Loucy (cell line): ENCODE measurements around the gene RNF32.

Source experiments
- H2AFZ ChIP-seq: fragments of 200-600 bp; sonication (generic); 2 replicates; pipeline ENCODE4 v1.6.0; 2016; ENCODE audit warnings: antibody characterized with exemption, mild to moderate bottlenecking, low read length, moderate library complexity
- H3F3A ChIP-seq: fragments of 200-600 bp; 2 replicates; pipeline ENCODE4 v1.6.0; 2016; ENCODE audit warnings: antibody characterized with exemption, low read depth, mild to moderate bottlenecking
- H3K27me3 ChIP-seq: fragments of 200-600 bp; sonication (generic); 2 replicates; pipeline ENCODE4 v1.6.1; 2014; ENCODE audit warnings: low read length, mild to moderate bottlenecking; ENCODE audit not compliant: insufficient read depth, poor library complexity, severe bottlenecking
- H3K36me3 ChIP-seq: fragments of 200-600 bp; sonication (generic); 2 replicates; pipeline ENCODE4 v1.6.1; 2016; ENCODE audit warnings: low read length; ENCODE audit not compliant: insufficient read depth
- H3K4me1 ChIP-seq: fragments of 200-600 bp; sonication (generic); 2 replicates; pipeline ENCODE4 v1.5.1; 2014; ENCODE audit warnings: low read length, mild to moderate bottlenecking; ENCODE audit not compliant: insufficient read depth, poor library complexity, severe bottlenecking
- H3K4me2 ChIP-seq: fragments of 200-600 bp; sonication (generic); 2 replicates; pipeline ENCODE4 v1.6.0; 2014; ENCODE audit warnings: antibody characterized with exemption, low read length, low read depth, mild to moderate bottlenecking; ENCODE audit not compliant: poor library complexity, severe bottlenecking
- H3K4me3 ChIP-seq: fragments of 200-600 bp; sonication (generic); 2 replicates; pipeline ENCODE4 v1.5.1; 2014; ENCODE audit warnings: low read length, mild to moderate bottlenecking, mixed read lengths; ENCODE audit not compliant: poor library complexity, severe bottlenecking
- H3K79me2 ChIP-seq: fragments of 200-600 bp; sonication (generic); 2 replicates; pipeline ENCODE4 v1.6.1; 2014; ENCODE audit warnings: low read length; ENCODE audit not compliant: insufficient read depth
- H3K9ac ChIP-seq: fragments of 200-600 bp; sonication (generic); 2 replicates; pipeline ENCODE4 v1.6.0; 2014; ENCODE audit warnings: mild to moderate bottlenecking, low read depth, low read length, moderate library complexity; ENCODE audit not compliant: poor library complexity, severe bottlenecking
- H3K9me2 ChIP-seq: fragments of 200-600 bp; sonication (generic); replicated peaks from 2 replicates; pipeline ENCODE4 v1.6.1; 2016; ENCODE audit warnings: low read depth, low read length, mixed read lengths
- H3K9me3 ChIP-seq: fragments of 200-600 bp; sonication (generic); 2 replicates; pipeline ENCODE4 v1.6.1; 2014; ENCODE audit warnings: mild to moderate bottlenecking, antibody characterized with exemption, low read length, low read depth; ENCODE audit not compliant: insufficient read depth
- H4K20me1 ChIP-seq: fragments of 200-600 bp; sonication (generic); 2 replicates; pipeline ENCODE4 v1.6.0; 2014; ENCODE audit warnings: antibody characterized with exemption, low read length, mild to moderate bottlenecking; ENCODE audit not compliant: insufficient read depth, poor library complexity, severe bottlenecking
- EZH2phosphoT487 ChIP-seq: fragments of 200-600 bp; IDR thresholded peaks from 2 replicates; pipeline ENCODE4 v1.6.1; 2018; ENCODE audit warnings: antibody characterized with exemption, mild to moderate bottlenecking, moderate library complexity, borderline replicate concordance
- TF ChIP-seq, protein P1 (sequence below): fragments of 200-600 bp; sonication (generic); conservative IDR thresholded peaks from 2 replicates; pipeline ENCODE4 v1.5.1; 2014; ENCODE audit warnings: mild to moderate bottlenecking, antibody characterized with exemption, low read length

The RNF32 gene

GRCh38 chr7:156608173-156608478, 32.4 kb upstream of the RNF32 start:
- no peak overlapping the region for H2AFZ ChIP-seq
- no peaks in the 10 kb centered on the region for H3K79me2 ChIP-seq
- no peaks in the 10 kb centered on the region for H4K20me1 ChIP-seq
- H3K4me2 ChIP-seq = no peak overlapping the region
- H3K4me1 ChIP-seq = peaks cover 4% of the 10 kb centered on the region
- TF ChIP-seq EZH2phosphoT487 = no peak
- TF ChIP-seq, protein P1, sequence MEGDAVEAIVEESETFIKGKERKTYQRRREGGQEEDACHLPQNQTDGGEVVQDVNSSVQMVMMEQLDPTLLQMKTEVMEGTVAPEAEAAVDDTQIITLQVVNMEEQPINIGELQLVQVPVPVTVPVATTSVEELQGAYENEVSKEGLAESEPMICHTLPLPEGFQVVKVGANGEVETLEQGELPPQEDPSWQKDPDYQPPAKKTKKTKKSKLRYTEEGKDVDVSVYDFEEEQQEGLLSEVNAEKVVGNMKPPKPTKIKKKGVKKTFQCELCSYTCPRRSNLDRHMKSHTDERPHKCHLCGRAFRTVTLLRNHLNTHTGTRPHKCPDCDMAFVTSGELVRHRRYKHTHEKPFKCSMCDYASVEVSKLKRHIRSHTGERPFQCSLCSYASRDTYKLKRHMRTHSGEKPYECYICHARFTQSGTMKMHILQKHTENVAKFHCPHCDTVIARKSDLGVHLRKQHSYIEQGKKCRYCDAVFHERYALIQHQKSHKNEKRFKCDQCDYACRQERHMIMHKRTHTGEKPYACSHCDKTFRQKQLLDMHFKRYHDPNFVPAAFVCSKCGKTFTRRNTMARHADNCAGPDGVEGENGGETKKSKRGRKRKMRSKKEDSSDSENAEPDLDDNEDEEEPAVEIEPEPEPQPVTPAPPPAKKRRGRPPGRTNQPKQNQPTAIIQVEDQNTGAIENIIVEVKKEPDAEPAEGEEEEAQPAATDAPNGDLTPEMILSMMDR = no peak
- no peaks in the 10 kb centered on the region for H3K36me3 ChIP-seq
- no peak overlapping the region for H3K4me3 ChIP-seq
- no peaks in the 10 kb centered on the region for H3K9me2 ChIP-seq
- H3K9ac ChIP-seq = no peak overlapping the region
- no peaks in the 10 kb centered on the region for H3F3A ChIP-seq
- no peaks in the 10 kb centered on the region for H3K27me3 ChIP-seq
- no peaks in the 10 kb centered on the region for H3K9me3 ChIP-seq

DNA sequence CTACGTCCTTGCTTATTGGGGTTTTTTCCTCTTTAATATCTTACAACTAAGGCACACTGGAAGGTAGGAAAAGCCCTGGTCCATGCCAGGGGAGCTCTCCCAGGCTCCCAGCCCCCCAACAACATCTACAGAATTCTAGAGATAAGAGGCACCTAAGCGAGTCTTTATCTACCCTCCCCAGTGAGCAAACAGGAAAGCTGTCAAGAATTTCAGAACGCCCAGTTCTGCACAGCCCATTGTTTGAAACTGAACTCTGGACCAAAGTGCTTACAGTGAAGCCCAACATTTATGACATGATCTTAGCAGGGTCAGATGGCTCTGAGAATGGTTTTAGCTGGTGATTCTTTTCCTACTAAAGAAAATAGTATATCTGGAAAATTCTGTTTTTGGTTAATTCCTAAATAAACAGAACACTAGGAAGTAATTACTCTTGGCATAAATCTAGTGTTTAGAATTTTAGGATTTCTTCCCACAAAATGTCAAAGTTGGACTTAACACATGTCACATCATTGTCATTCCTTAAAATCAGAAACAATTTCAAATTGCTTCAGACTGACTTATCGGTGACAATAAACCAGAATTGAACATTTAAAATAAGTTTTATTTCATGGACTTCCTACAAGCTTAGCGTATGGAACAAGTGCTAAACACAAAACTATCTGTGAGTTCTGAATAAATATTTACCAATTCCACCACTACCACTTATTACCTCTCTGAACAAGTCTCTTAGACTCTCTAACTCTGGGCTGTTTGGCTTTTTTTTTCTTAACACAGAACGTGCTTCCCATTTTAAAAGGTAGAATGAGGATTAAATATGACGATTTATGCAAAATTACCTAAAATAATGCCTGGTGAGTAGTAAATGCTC, 31.3 kb upstream of the RNF32 start:
- Histone ChIP-seq H3K27me3 (no peaks in the 10 kb centered on the region), H3K4me3 (no peak overlapping the region)

GRCh38 chr7:156610130-156610529, 30.4 kb upstream of the RNF32 start:
- H3K4me3 ChIP-seq = no peak overlapping the region
- no peaks in the 10 kb centered on the region for H3K79me2 ChIP-seq
- TF ChIP-seq EZH2phosphoT487 = no peak
- TF ChIP-seq, protein P1 = no peak
- no peaks in the 10 kb centered on the region for H3K9me3 ChIP-seq
- H3K27me3 ChIP-seq = no peaks in the 10 kb centered on the region
- H3F3A ChIP-seq = no peaks in the 10 kb centered on the region
- no peak overlapping the region for H3K9ac ChIP-seq
- H3K9me2 ChIP-seq = no peaks in the 10 kb centered on the region
- H4K20me1 ChIP-seq = no peaks in the 10 kb centered on the region
- H3K36me3 ChIP-seq = no peaks in the 10 kb centered on the region
- H3K4me2 ChIP-seq = no peak overlapping the region
- H3K4me1 ChIP-seq = peaks cover 4% of the 10 kb centered on the region
- no peak overlapping the region for H2AFZ ChIP-seq

More for the DNA sequence above, 31.3 kb upstream of the RNF32 start:
- Histone ChIP-seq H3K4me2 (no peak overlapping the region), H3K9me3 (no peaks in the 10 kb centered on the region), H3K9ac (no peak overlapping the region), H3K9me2 (no peaks in the 10 kb centered on the region), H4K20me1 (no peaks in the 10 kb centered on the region), H3K4me1 (peaks cover 4% of the 10 kb centered on the region), H3K79me2 (no peaks in the 10 kb centered on the region), H3F3A (no peaks in the 10 kb centered on the region), H3K36me3 (no peaks in the 10 kb centered on the region), H2AFZ (no peak overlapping the region)
- TF ChIP-seq, protein P1 = no peak
- TF ChIP-seq EZH2phosphoT487 = no peak
